Suppressor macrophage treated with lipopolysaccharide for 1 hour (primary cell): ENCODE measurements around the gene IGF1R.

Source experiments
- DNase-seq, 3 donors: peaks; one replicate each; pipeline ENCODE4 v3.0.0-alpha.2; 2020 to 2022

Gene IGF1R

DNA sequence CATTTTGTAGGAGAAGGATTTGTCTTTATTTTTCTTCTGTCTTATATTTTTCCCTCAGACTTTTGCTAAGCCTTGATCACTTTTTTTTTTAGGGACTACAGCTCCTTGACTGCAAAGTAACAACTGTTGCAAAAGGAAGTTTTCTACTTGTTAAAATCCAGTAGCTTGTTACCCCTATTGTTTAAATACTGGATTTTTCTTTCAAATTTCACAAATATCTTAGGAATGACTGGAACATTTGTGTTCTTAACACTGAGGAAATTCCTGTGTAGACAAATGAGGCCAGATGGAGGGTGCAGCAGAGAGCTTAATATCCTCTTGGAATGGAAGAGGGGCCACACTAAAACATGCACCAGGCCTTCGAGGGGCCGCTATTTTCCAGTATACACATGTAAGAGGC lies 362.4 kb downstream of the IGF1R start:
- no peak for DNase-seq
